ENCODE data around the gene TNF.

The TNF gene

GRCh38 chr6:31617010-31617409 is 41.6 kb downstream of the TNF start:
- H3K27ac Mint-ChIP-seq: peak overlapping the region; percentile 74
- peak overlapping the region; percentile 55 for H3K4me3 Mint-ChIP-seq
- H3K36me3 Mint-ChIP-seq: peaks cover 23% of the 10 kb centered on the region
- ATAC-seq: no peak
- H3K9me3 Mint-ChIP-seq: no peaks in the 10 kb centered on the region
- no peak for DNase-seq (ENCODE audit: low spot score in 2 of 2)
- peaks cover 25% of the 10 kb centered on the region for H3K4me1 Mint-ChIP-seq

- Mint-ChIP-seq H3K36me3 (peaks cover 53% of the 10 kb centered on the region), H3K9me3 (no peaks in the 10 kb centered on the region), H3K4me1 (peaks cover 30% of the 10 kb centered on the region), H3K4me3 (peak overlapping the region; percentile 82), H3K27ac (peak overlapping the region; percentile 96)
- ATAC-seq (peak; percentile 89), DNase-seq (ENCODE audit: low spot score in 2 of 2) (peak; percentile 86 to 98)
Observed at GRCh38 chr6:31619805-31620585, 44.6 kb downstream of the TNF start.

- Mint-ChIP-seq H3K36me3 (peaks cover 61% of the 10 kb centered on the region), H3K9me3 (no peaks in the 10 kb centered on the region), H3K27ac (peak within 1 kb of the TSS; percentile 96), H3K4me3 (peak within 1 kb of the TSS; percentile 82), H3K4me1 (peaks cover 22% of the 10 kb centered on the region)
- ATAC-seq (peak; percentile 75), DNase-seq (ENCODE audit: low spot score in 2 of 2) (peak; percentile 84 to 97)
Observed at GRCh38 chr6:31620586-31621319, 45.4 kb downstream of the TNF start, which contains the start of gene PRRC2A. Gene PRRC2A (plus strand): TSS chr6:31620715. CDS start chr6:31622790, 2,075 bp downstream.

GRCh38 chr6:31621320-31621939 is 46.1 kb downstream of the TNF start:
- peaks cover 22% of the 10 kb centered on the region for H3K4me1 Mint-ChIP-seq
- DNase-seq (ENCODE audit: low spot score in 2 of 2) (no peak), ATAC-seq (no peak)
- H3K27ac Mint-ChIP-seq: peak overlapping the region; percentile 96
- peak overlapping the region; percentile 82 for H3K4me3 Mint-ChIP-seq
- peaks cover 67% of the 10 kb centered on the region for H3K36me3 Mint-ChIP-seq
- no peaks in the 10 kb centered on the region for H3K9me3 Mint-ChIP-seq

GRCh38 chr6:31621991-31622390 is 46.6 kb downstream of the TNF start:
- Mint-ChIP-seq H3K36me3 (peaks cover 73% of the 10 kb centered on the region), H3K9me3 (no peaks in the 10 kb centered on the region)

GRCh38 chr6:31622684-31623091 is 47.3 kb downstream of the TNF start:
- no peak for DNase-seq (ENCODE audit: low spot score in 2 of 2)
- Mint-ChIP-seq H3K27ac (peak overlapping the region; percentile 96), H3K4me3 (peak overlapping the region; percentile 82), H3K36me3 (peaks cover 80% of the 10 kb centered on the region), H3K9me3 (no peaks in the 10 kb centered on the region), H3K4me1 (peaks cover 33% of the 10 kb centered on the region)
- no peak for ATAC-seq

More at GRCh38 chr6:31621991-31622390, 46.6 kb downstream of the TNF start:
- Mint-ChIP-seq H3K4me1 (peaks cover 26% of the 10 kb centered on the region), H3K4me3 (peak overlapping the region; percentile 82), H3K27ac (peak overlapping the region; percentile 96)
- DNase-seq (ENCODE audit: low spot score in 2 of 2) (no peak), ATAC-seq (no peak)

GRCh38 chr6:31624070-31624469 is 48.7 kb downstream of the TNF start:
- Mint-ChIP-seq H3K9me3 (no peaks in the 10 kb centered on the region), H3K4me1 (peaks cover 38% of the 10 kb centered on the region), H3K27ac (peak overlapping the region; percentile 51), H3K36me3 (peaks cover 94% of the 10 kb centered on the region), H3K4me3 (no peak overlapping the region)
- DNase-seq (ENCODE audit: low spot score in 2 of 2) (no peak), ATAC-seq (no peak)

- Mint-ChIP-seq H3K27ac (peak overlapping the region; percentile 82), H3K4me1 (peaks cover 29% of the 10 kb centered on the region), H3K36me3 (peaks cover 100% of the 10 kb centered on the region), H3K9me3 (no peaks in the 10 kb centered on the region), H3K4me3 (no peak overlapping the region)
- DNase-seq (ENCODE audit: low spot score in 2 of 2) (no peak), ATAC-seq (no peak)
Observed at GRCh38 chr6:31626952-31627351, 51.6 kb downstream of the TNF start.

GRCh38 chr6:31627690-31628287 is 52.4 kb downstream of the TNF start:
- Mint-ChIP-seq H3K4me1 (peaks cover 24% of the 10 kb centered on the region), H3K4me3 (no peak overlapping the region), H3K27ac (peak overlapping the region; percentile 82), H3K9me3 (no peaks in the 10 kb centered on the region), H3K36me3 (peaks cover 100% of the 10 kb centered on the region)
- DNase-seq (ENCODE audit: low spot score in 2 of 2): no peak
- no peak for ATAC-seq
